Stimulated activated CD4-positive, alpha-beta T cell treated with anti-CD3 and anti-CD28 coated beads, Interleukin-2, amount 100 ng/mL, for 48 hours (primary cell): ENCODE data around the gene ENO2.

Experiments used
- DNase-seq, 2 donors: peaks; one replicate each; pipeline ENCODE4 v3.0.0-alpha.2; 2020

Gene ENO2

DNA sequence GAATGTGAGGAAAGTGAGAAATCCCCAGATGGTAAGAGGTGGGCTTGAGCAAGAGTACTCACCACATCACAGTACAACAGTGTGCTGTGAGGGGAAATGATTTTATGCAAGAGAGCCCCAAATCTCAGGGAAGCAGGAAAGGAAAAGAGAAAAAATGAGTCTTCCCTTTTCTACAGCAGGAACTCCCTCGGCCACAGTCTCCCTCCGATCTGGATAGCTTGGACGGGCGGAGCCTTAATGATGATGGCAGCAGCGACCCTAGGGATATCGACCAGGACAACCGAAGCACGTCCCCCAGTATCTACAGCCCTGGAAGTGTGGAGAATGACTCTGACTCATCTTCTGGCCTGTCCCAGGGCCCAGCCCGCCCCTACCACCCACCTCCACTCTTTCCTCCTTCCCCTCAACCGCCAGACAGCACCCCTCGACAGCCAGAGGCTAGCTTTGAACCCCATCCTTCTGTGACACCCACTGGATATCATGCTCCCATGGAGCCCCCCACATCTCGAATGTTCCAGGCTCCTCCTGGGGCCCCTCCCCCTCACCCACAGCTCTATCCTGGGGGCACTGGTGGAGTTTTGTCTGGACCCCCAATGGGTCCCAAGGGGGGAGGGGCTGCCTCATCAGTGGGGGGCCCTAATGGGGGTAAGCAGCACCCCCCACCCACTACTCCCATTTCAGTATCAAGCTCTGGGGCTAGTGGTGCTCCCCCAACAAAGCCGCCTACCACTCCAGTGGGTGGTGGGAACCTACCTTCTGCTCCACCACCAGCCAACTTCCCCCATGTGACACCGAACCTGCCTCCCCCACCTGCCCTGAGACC lies 21.2 kb downstream of the ENO2 start:
- DNase-seq, result no peak

DNA sequence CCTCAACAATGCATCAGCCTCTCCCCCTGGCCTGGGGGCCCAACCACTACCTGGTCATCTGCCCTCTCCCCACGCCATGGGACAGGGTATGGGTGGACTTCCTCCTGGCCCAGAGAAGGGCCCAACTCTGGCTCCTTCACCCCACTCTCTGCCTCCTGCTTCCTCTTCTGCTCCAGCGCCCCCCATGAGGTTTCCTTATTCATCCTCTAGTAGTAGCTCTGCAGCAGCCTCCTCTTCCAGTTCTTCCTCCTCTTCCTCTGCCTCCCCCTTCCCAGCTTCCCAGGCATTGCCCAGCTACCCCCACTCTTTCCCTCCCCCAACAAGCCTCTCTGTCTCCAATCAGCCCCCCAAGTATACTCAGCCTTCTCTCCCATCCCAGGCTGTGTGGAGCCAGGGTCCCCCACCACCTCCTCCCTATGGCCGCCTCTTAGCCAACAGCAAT lies 21.8 kb downstream of the ENO2 start:
- DNase-seq, result no peak

DNA sequence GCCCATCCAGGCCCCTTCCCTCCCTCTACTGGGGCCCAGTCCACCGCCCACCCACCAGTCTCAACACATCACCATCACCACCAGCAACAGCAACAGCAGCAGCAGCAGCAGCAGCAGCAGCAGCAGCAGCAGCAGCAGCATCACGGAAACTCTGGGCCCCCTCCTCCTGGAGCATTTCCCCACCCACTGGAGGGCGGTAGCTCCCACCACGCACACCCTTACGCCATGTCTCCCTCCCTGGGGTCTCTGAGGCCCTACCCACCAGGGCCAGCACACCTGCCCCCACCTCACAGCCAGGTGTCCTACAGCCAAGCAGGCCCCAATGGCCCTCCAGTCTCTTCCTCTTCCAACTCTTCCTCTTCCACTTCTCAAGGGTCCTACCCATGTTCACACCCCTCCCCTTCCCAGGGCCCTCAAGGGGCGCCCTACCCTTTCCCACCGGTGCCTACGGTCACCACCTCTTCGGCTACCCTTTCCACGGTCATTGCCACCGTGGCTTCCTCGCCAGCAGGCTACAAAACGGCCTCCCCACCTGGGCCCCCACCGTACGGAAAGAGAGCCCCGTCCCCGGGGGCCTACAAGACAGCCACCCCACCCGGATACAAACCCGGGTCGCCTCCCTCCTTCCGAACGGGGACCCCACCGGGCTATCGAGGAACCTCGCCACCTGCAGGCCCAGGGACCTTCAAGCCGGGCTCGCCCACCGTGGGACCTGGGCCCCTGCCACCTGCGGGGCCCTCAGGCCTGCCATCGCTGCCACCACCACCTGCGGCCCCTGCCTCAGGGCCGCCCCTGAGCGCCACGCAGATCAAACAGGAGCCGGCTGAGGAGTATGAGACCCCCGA lies 22.5 kb downstream of the ENO2 start:
- DNase-seq, result peak in 1 of 2 donors; percentile 51

DNA sequence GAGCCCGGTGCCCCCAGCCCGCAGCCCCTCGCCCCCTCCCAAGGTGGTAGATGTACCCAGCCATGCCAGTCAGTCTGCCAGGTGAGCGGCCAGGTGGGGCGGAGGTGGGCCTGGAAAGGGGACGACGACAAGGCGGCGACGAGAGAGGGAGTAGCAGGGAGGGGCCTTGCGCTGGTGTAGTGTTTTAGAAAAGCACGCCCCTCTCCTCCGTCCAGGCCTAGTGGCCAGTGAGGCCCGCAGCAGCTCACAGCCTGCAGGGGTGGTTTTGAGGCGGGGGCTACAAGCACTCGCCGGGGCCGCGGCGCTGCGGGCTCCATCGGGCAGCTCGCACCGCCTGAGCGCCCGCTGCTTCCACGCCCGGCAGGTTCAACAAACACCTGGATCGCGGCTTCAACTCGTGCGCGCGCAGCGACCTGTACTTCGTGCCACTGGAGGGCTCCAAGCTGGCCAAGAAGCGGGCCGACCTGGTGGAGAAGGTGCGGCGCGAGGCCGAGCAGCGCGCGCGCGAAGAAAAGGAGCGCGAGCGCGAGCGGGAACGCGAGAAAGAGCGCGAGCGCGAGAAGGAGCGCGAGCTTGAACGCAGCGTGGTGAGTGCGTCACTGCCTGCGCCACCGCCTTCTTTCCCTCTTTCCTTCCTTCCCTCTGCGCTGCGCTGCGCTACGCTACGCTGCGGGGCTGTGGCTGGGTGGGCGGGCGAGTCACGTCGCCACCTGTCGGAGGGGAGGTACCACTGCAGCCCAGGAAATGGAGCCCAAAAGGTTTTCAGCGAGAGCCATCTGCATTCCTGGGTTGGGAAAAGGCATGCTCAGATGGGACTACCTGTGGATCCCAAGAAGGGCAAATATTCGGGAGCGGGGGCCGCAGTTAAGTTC lies 23.3 kb downstream of the ENO2 start:
- DNase-seq, result peak; percentile 88 to 89

DNA sequence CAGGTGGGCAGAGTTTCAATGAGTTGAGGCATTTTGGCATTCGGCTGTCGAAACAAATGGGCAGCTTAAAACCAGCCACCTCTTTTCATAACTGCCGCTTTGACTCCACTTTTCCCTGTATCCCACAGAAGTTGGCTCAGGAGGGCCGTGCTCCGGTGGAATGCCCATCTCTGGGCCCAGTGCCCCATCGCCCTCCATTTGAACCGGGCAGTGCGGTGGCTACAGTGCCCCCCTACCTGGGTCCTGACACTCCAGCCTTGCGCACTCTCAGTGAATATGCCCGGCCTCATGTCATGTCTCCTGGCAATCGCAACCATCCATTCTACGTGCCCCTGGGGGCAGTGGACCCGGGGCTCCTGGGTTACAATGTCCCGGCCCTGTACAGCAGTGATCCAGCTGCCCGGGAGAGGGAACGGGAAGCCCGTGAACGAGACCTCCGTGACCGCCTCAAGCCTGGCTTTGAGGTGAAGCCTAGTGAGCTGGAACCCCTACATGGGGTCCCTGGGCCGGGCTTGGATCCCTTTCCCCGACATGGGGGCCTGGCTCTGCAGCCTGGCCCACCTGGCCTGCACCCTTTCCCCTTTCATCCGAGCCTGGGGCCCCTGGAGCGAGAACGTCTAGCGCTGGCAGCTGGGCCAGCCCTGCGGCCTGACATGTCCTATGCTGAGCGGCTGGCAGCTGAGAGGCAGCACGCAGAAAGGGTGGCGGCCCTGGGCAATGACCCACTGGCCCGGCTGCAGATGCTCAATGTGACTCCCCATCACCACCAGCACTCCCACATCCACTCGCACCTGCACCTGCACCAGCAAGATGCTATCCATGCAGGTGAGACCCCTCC lies 24.2 kb downstream of the ENO2 start:
- DNase-seq, result no peak

DNA sequence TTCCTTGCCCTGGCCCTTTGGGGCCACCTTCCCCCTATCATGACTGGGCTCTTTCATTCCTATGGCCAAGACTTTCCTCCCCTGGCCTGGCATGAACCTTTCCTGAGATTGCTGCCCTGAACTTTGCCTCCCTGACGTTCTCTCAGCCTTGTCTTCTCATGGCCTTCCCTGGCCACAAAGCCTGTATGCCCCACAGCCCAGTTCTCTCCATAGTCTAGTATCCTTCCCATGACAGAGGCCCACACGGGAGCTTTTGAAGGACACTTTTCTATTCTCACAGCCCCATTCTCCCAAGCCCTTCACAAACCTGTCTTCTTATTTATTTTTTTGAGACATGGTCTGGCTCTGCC lies 24.8 kb downstream of the ENO2 start:
- no peak for DNase-seq

DNA sequence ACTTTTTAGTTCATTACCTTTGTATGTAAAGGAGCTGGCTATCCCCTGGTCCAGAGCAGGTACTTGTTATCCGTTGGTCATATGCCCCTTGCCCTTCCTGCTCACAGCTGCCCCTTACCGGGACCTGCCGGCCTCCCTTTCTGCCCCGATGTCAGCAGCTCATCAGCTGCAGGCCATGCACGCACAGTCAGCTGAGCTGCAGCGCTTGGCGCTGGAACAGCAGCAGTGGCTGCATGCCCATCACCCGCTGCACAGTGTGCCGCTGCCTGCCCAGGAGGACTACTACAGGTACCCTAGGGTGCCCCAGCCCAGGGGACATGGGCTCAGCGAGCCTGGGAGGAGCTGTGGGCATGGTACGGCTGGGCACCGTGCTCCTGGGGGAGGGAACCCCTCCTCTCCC lies 26.9 kb downstream of the ENO2 start:
- no peak for DNase-seq

DNA sequence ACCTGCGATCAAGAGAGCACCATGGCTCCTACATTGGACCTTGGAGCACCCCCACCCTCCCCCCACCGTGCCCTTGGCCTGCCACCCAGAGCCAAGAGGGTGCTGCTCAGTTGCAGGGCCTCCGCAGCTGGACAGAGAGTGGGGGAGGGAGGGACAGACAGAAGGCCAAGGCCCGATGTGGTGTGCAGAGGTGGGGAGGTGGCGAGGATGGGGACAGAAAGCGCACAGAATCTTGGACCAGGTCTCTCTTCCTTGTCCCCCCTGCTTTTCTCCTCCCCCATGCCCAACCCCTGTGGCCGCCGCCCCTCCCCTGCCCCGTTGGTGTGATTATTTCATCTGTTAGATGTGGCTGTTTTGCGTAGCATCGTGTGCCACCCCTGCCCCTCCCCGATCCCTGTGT lies 27.4 kb downstream of the ENO2 start:
- no peak for DNase-seq

DNA sequence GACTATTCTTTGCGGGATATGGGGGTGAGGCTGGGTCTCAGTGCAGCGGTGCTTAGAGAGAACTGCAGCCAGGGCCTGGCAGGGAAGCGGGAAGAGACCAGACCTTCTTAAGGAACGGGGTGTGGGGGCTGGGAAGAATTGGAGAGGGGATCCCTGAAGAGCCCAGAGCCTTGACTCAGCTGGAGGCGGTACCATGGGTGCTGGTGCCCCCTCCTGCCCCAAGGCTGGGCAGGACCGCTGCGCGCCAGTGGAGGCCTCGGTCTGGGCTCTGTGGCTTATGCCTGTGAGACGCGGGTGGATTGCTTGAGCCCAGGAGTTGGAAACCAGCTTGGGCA lies 27.9 kb downstream of the ENO2 start:
- no peak for DNase-seq

DNA sequence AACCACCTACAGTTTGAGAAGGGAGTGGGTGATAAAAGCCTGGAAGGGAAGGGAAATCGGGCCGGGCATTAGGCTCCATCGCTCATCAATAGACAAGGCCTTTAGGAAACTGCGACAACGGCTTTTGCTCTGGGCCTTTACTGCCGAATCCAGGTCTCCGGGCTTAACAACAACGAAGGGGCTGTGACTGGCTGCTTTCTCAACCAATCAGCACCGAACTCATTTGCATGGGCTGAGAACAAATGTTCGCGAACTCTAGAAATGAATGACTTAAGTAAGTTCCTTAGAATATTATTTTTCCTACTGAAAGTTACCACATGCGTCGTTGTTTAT lies 29.0 kb downstream of the ENO2 start:
- peak; percentile 64 to 65 for DNase-seq

DNA sequence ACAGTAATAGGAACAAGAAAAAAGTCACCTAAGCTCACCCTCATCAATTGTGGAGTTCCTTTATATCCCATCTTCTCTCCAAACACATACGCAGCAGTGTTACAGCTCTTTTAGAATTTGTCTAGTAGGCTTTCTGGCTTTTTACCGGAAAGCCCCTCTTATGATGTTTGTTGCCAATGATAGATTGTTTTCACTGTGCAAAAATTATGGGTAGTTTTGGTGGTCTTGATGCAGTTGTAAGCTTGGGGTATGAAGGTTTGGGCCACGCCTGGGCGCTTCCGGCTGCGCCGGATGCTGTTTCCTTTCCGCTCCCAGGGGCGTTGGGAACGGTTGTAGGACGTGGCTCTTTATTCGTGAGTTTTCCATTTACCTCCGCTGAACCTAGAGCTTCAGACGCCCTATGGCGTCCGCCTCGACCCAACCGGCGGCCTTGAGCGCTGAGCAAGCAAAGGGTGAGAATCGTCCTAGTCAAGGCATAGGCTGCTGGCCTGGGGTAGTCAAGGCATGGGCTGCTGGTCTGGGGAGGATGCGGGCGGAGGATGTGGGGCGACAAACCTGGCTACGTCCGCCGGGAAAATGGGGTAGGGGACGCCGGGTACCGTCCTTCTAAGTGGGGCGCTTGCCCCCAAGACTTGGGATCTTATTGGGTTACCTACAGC lies 29.5 kb downstream of the ENO2 start, which contains the start of the genes C12orf57 and RNU7-1:
Gene C12orf57, plus strand, starts transcription at position 301 of the 659 bp plus-strand sequence. Its CDS starts 100 bp downstream, at position 401.
Gene RNU7-1, plus strand, starts transcription at position 95 of the 659 bp plus-strand sequence.
- peak; percentile 74 to 76 for DNase-seq

DNA sequence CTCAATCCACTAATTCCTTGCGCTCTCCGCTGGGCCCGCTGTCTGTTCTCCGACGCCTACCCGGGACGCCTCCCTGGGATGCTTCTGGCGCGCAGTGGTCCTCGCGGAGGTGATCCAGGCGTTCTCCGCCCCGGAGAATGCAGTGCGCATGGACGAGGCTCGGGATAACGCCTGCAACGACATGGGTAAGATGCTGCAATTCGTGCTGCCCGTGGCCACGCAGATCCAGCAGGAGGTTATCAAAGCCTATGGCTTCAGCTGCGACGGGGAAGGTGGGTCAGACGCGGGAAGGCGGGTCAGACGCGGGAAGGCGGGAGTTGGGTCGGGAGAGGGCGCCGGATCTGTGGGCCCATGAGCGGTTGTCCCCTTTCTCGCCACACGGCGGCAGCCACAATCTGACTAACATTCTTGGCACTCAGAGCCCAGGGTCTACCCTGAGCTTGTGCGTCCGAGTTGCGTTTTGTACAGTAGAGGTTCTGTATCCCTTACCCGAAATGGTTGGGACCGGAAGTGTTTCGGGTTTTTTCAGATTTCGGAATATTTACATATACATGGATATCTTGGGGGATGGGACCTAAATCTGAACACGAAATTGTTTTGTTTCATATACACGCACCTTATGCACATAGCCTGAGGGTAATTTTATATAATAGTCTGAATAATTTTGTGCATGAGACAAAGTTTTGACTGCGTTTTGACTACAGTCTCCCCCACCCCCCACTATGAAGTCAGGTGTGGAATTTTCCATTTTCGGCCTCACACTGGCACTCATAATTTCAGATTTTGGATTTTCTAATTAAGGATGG lies 30.2 kb downstream of the ENO2 start:
- DNase-seq, result peak; percentile 80 to 84

DNA sequence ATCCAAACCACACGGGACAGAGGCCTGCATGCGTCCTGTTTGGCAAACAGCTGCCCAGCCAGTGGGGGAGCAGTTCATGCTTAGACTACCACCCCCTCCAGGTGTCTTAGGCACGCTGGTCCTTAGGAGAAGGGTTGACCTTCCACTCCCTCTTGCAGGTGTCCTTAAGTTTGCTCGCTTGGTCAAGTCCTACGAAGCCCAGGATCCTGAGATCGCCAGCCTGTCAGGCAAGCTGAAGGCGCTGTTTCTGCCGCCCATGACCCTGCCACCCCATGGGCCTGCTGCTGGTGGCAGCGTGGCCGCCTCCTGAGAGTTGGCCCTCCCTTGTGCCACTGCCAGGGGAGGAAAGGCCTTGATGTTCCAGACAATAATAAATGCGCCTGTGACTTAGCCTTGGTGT lies 31.2 kb downstream of the ENO2 start:
- no peak for DNase-seq

DNA sequence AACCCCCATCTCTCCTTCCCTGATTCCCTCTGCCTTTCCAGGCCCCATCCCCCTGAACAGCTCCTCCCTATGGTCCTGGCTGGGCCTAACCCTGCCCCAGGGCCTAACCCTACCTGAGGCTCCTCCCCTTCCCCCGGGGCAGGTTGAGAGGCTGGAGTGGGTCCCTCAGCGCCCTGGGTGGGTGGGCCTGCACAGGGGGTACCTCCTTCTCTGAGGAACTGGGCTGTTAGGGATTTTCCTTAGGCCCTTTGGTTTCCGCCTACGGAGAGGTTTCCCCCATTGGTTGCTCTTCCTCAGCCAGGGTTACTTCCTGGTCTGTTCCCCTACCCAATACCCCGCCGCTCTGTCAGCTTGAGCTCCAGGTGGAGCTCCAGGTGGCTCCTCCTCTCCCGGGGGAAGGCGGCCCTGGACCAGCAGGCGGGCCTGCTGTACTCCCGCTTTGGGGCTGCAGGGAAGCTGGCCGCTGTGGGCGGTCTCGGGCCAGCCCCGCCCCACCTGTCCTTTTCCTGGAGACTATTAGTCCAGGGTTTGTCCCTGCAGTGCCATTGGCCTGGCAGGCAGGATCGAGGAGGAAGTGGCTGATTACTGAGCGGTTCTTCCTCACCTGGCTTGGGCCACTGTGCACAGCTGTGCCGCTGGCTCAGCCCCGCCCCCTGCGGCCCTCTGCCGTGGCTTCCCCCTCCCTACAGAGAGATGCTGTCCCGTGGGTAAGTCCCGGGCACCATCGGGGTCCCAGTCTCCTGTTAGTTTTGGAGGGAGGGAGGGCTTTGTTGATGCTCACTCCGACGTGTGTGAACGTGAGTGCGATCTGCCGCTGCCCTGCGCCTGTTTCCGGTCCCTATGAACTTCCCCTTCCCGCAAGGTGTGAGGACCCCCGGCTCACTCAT lies 31.9 kb downstream of the ENO2 start:
- DNase-seq, result peak in 1 of 2 donors; percentile 53

DNA sequence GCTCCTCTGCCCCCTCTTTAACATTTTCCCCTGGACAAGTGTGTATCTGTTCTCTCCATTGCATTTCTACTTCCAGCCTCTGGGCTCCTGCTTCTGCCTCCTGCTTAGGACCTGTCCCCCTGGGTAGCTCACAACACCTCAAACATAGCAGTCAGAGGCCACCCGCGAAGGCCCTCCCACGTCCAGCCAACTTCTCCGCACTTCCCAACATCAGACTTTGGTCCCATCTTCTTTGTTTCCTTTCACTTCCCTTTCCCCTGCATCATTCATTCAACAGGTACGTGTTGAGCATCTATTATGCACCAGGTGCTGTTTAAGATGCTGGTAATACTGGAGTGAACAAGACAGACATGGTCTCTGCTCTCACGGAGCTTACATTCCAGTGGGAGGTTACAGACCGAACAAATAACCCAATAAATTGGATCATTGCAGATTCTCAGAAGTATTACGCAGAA lies 32.6 kb downstream of the ENO2 start:
- DNase-seq, result no peak

DNA sequence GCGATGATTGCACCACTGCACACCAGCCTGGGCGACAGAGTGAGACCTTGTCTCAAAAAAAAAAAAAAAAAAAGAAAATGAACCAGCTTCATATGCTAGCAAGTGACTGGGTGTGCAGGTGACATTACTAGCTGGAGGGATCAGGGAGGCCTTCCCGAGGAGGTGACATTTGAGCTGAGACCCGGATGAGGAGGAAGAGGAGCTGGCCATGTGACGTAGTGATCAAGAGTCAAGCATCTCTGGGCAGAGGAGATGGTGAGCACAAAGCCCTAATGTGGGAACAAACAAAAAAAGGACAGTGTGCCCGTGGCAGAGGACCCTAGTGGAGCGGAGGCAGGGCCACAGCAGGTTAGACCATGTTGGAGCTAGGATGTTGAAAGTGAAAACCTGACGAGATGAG lies 33.2 kb downstream of the ENO2 start:
- DNase-seq, result no peak

DNA sequence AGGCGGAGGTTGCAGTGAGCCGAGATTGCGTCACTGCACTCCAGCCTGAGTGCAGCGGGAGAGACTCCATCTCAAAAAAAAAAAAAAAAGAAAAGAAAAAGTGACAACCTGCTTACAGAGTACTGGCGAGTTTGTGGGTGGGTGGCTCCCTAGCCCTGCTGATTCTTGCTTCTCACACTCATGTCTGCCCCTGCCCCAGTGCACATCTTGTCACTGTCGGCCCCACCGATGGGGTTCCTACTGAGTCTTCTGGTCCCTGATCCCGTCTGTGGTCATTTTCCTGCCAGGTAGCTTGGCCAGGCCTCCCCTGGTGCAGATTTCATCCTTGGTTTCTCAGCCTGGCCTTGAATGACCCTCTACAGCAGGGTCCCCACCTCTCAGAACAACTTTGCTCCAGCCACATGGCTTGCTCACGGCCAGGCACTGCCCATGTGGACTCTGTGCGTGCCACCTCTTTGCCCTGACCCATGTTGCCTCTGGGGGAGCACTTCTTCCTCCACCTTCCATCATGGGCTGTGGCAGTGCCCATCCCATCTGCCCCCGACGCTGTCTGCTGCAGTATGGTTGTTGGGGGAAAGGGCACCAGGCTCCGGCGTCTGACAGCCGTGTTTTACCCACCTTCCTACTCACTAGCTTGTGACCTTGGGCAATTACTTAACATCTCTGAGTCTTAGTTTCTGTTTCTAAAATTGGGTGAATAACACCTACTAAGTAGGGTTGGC lies 34.7 kb downstream of the ENO2 start:
- DNase-seq, result no peak

DNA sequence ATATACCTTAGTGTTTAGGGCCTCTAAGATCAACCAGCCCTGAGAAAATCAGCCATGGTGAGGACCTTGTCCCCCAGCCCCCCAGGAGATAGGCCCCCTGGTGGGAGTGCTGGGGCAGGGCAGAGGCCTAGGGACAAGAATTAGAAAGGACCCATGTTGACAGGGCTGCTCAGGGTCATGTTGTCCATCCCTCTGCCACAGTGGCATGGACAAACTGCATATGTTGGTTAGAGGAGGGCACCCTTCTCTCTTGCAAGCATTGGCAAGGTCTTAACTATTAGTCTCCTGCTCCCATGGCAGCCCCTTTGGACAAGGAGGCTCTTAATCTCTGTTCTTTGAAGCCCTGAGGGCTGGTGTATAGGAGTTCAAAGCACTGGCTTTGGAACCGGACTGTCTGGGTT lies 36.0 kb downstream of the ENO2 start:
- no peak for DNase-seq
